ENCODE results near the gene SNF8. TPM values are rescaled to one million over a fixed set of nuclear protein-coding genes. Genes with fewer than 3 reads are reported as not detected.
A peak's percentile ranks its signal among the peaks of the same experiment; 100 is the strongest.

The SNF8 gene
- total RNA-seq, 1 donor = 89.5 TPM

DNA sequence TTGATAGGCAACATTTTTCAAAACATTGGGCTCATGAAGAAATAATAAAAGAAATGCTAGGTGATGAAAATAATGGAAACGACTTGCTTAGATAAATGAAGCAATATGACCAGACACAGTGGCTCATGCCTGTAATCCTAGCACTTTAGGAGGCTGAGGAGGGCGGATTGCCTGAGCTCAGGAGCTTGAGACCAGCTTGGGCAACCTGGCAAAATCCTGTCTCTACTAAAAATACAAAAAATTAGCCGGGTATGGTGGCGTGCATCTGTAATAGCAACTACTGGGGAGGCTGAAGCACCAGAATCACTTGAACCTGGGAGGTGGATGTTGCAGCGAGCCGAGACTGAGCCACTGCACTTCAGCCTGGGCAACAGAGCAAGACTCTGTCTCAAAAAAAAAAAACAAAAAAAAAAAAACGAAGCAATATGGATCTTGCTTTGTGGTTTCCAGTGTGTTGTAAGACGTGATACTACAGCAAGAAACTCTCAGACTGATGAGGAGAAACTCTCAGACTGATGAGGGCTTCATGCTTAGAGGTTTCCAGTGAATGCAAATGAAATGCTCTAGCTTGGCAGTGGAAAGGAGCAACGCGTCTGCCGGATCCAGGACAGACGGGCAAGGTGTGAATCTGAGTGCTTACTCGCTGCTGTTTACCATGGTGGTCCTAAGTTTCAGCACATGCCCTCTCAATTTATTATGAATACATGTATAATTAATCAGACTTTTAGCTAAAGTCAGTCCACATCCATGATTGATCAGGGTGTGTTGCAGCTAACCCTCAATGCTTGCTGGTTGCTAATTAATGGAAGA lies 41.0 kb upstream of the SNF8 start:
- TF ChIP-seq, protein P1, sequence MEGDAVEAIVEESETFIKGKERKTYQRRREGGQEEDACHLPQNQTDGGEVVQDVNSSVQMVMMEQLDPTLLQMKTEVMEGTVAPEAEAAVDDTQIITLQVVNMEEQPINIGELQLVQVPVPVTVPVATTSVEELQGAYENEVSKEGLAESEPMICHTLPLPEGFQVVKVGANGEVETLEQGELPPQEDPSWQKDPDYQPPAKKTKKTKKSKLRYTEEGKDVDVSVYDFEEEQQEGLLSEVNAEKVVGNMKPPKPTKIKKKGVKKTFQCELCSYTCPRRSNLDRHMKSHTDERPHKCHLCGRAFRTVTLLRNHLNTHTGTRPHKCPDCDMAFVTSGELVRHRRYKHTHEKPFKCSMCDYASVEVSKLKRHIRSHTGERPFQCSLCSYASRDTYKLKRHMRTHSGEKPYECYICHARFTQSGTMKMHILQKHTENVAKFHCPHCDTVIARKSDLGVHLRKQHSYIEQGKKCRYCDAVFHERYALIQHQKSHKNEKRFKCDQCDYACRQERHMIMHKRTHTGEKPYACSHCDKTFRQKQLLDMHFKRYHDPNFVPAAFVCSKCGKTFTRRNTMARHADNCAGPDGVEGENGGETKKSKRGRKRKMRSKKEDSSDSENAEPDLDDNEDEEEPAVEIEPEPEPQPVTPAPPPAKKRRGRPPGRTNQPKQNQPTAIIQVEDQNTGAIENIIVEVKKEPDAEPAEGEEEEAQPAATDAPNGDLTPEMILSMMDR (IDR thresholded peaks at IDR 0.05; ENCODE audit: insufficient read depth, low read length) = no peak
- DNase-seq (ENCODE audit: low read depth) = no peak

DNA sequence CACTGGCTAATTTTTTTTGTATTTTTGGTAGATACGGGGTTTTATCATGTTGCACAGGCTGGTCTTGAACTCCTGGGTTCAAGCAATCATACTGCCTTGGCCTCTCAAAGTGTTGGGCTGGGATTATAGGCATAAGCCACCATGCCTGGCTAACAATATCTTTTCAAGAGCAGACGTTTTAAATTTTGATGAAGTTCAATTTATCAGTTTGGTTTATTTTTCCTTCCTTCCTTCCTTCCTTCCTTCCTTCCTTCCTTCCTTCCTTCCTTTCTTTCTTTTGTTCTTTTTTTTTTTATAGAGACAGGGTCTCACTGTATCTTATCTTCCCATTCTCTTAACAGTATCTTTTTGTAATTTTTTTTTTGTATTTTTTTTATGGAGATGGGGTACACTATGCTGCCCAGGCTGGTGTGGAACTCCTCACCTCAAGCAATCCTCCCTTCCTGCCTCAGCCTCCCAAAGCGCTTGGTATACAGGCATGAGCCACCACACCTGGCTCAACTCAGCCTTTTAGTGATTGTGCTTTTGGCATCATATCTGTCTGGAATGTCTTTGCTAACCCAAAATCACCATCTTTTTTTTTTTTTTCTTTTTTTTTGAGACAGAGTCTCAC lies 37.4 kb upstream of the SNF8 start:
- TF ChIP-seq, protein P1 (IDR thresholded peaks at IDR 0.05; ENCODE audit: insufficient read depth, low read length) = no peak
- DNase-seq (ENCODE audit: low read depth) = no peak
- H3K4me3 ChIP-seq (ENCODE audit: low read depth, low read length) = no peak overlapping the region

More for the DNA sequence above, 41.0 kb upstream of the SNF8 start:
- no peak overlapping the region for H3K4me3 ChIP-seq (ENCODE audit: low read depth, low read length)

DNA sequence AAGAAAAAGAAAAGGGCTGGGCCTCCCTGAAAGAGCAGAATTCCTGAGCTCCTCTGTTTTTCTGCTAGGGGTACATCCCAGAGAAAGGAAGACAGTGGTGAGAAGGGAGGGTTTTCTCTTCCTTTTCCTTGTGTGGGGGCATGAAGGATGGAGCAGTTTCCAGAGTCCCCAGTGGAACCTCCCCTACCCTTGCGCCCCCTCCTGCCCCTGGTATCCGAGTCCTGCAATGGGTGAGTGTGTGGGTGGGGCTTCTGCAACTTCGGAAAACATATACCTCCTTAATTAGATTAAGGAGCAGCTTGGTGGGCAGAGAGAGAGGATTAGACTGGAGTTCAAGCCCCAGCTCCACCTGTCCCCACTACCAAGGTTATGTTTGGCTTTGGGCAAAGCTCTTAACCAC lies 29.2 kb upstream of the SNF8 start:
- DNase-seq (ENCODE audit: low read depth) = no peak
- no peak overlapping the region for H3K4me3 ChIP-seq (ENCODE audit: low read depth, low read length)
- TF ChIP-seq, protein P1 (IDR thresholded peaks at IDR 0.05; ENCODE audit: insufficient read depth, low read length) = no peak

DNA sequence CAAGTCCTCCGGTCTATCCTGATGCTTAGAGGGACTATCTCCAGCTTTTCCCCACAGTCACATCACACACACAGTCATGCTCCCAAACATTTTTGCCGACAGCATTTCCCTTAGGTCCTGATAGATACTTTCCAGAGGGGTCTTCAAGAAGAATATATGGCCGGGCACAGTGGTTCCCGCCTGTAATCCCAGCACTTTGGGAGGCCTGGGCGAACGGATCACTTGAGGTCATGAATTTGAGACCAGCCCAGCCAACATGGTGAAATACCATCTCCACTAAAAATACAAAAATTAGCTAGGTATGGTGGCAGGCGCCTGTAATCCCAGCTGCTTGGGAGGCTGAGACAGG lies 28.1 kb upstream of the SNF8 start:
- no peak for DNase-seq (ENCODE audit: low read depth)
- H3K4me3 ChIP-seq (ENCODE audit: low read depth, low read length) = peak overlapping the region; percentile 3
- TF ChIP-seq, protein P1 (IDR thresholded peaks at IDR 0.05; ENCODE audit: insufficient read depth, low read length) = no peak

DNA sequence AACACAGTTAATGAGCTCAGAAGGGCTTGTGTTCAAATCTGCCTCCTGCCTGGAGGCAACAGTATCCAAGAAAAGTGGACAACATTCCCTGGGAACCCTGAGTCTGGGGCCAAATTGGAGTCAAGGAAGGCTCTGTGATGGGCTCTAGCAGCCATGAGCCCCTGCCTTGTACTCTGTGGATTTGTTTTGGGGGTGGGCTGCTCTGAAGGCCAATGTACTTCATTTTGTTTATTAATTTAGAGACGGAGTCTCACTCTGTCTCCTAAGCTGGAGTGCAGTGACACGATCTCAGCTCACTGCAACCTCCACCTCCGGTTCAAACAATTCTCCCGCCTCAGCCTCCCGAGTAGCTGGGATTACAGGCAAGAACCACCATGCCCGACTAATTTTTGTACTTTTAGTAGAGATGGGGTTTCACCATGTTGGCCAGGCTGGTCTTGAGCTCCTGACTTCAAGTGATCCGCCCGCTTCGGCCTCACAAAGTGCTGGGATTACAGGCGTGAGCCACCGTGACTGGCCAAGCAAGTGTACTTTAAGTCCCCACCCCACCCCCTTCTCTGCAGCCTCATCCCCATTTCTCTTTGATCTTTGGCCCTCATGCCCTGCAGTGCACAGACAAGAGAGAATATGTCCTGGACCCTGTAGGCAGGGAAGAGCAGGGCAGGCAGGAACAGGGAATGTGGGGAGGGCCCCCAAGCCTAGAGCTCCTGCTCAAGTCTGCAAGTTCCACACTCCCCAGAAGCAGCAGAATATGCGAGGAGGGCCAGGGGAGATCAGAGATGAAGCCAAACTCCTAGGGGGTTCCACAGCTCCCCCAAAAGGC lies 26.4 kb upstream of the SNF8 start:
- no peak overlapping the region for H3K4me3 ChIP-seq (ENCODE audit: low read depth, low read length)
- DNase-seq (ENCODE audit: low read depth) = no peak
- TF ChIP-seq, protein P1 (IDR thresholded peaks at IDR 0.05; ENCODE audit: insufficient read depth, low read length) = no peak

DNA sequence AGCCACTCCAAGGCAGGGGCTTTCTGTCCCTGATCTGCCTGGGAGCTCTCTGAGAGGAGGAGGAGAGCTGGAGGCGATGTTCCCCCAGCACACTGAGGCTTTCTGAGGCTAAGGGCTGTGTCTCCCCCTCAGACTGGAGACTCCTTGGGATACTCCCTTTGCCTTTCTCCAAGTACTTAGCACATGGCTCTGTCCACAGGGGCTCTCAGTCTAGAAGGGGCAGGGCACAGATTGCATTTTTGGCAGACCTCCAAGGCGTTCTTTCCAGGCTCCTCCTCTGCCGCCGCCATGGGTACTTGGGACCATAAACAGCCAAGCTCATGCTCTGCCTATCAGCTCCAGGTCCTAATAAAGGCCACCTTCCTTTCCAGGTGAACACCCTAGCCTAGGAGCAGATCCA lies 25.6 kb upstream of the SNF8 start:
- DNase-seq (ENCODE audit: low read depth) = peak; percentile 60
- TF ChIP-seq, protein P1 (IDR thresholded peaks at IDR 0.05; ENCODE audit: insufficient read depth, low read length) = no peak

More for the DNA sequence above, 25.6 kb upstream of the SNF8 start:
- H3K4me3 ChIP-seq (ENCODE audit: low read depth, low read length) = no peak overlapping the region

All from fibroblast of the aortic adventitia (primary cell).